ENCODE results near the gene LDAH. TPM values are rescaled to one million over a fixed set of nuclear protein-coding genes. Genes with fewer than 3 reads are reported as not detected.

The LDAH gene
- 10.0 and 19.3 TPM in 2 replicates for polyA plus RNA-seq (2011; rRNA removed)
- 13.5 and 18.0 TPM in 2 replicates for polyA minus RNA-seq (2011; rRNA and poly(A)+ RNA removed)

DNA sequence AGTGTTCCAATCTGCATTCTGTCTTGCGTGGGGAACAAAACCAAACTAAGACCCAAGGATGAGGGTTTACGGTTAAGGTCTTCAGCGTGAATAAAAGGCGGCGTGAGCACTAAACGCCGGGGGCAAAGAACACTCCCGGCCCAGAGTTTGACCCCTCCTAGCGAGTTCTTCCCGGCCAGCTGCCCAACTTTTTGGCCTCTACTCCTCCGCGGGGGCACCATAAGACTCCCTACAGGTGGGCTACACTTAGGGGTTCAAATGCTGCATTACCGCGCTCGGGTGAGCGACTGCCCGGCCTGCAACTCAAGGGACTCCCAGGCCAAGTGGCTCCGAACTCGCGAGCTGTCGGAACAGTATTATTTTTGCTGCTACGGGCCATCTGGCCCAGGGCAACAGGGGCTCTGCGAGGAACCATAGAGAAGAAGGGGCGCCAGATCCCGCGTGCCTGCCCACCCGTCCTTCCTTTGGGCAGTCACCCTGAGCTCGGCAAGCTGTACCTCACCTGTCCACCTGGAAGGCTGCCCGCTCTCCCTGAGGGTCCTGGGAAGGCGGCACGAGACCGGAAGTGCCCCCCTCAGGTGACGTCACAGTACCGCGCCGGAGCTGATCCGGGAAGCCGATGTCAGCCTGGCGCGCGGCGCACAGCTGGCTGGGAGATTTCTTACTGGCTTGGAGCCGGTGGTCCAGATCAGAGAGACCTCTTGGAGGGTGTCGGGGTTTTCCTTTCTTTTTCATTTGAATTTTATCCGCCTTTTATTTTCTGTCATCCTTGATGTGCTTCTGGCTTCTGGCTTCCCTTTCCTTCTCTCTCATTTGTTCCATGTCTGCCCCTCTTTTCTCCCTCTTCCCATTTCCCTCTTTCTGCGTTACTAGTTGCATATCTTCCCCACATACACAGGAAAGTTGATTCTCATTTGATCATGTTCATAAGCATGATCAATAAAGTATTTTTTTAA is at the start of gene LDAH:
LDAH (minus strand) TSS at position 567 of the 956 bp plus-strand sequence. CDS start 21,638 bp downstream, outside the sequence.
- no peak for DNase-seq (ENCODE audit: low read depth)

GRCh38 chr2:20868377-20868776 is 45.5 kb upstream of the LDAH start:
- ChIA-PET CTCF (no interaction called here), POLR2A (no interaction called here)
- H3K4me3 ChIP-seq (ENCODE audit: low read depth, low read length): no peak overlapping the region
- TF ChIP-seq CTCF (IDR thresholded peaks at IDR 0.05; ENCODE audit: insufficient read depth, low read depth, low read length): no peak
- H3K27me3 ChIP-seq (ENCODE audit: control insufficient read depth, insufficient read depth, low read length): no peaks in the 10 kb centered on the region
- DNase-seq (ENCODE audit: low read depth): no peak
- no peaks in the 10 kb centered on the region for H3K36me3 ChIP-seq (ENCODE audit: control insufficient read depth, insufficient read depth, low read length)

More for the DNA sequence above, at the start of gene LDAH:
- ChIA-PET CTCF (interaction anchor here (1.0 to 2.2 kb wide), 4 partner anchors 41 to 162 kb away, joined by 3 to 9 read pairs (median 4); no protein-coding TSS in a partner anchor), POLR2A (no interaction called here)
- TF ChIP-seq CTCF (IDR thresholded peaks at IDR 0.05; ENCODE audit: insufficient read depth, low read depth, low read length): no peak
- H3K27me3 ChIP-seq (ENCODE audit: control insufficient read depth, insufficient read depth, low read length): no peaks in the 10 kb centered on the region; the same call in 1 of the 2 replicates
- no peaks in the 10 kb centered on the region for H3K36me3 ChIP-seq (ENCODE audit: control insufficient read depth, insufficient read depth, low read length)
- H3K4me3 ChIP-seq (ENCODE audit: low read depth, low read length): peak within 1 kb of the TSS; percentile 88

- H3K36me3 ChIP-seq (ENCODE audit: control insufficient read depth, insufficient read depth, low read length): no peaks in the 10 kb centered on the region
- no peaks in the 10 kb centered on the region for H3K27me3 ChIP-seq (ENCODE audit: control insufficient read depth, insufficient read depth, low read length)
- CTCF ChIA-PET: no interaction called here
- no peak for TF ChIP-seq CTCF (IDR thresholded peaks at IDR 0.05; ENCODE audit: insufficient read depth, low read depth, low read length)
- POLR2A ChIA-PET: no interaction called here
- no peak for DNase-seq (ENCODE audit: low read depth)
- no peak overlapping the region for H3K4me3 ChIP-seq (ENCODE audit: low read depth, low read length)
These were observed 39.9 kb upstream of the LDAH start for GRCh38 chr2:20862850-20863249.

GRCh38 chr2:20855456-20855855 is 32.6 kb upstream of the LDAH start:
- Histone ChIP-seq H3K27me3 (ENCODE audit: control insufficient read depth, insufficient read depth, low read length) (no peaks in the 10 kb centered on the region), H3K4me3 (ENCODE audit: low read depth, low read length) (no peak overlapping the region), H3K36me3 (ENCODE audit: control insufficient read depth, insufficient read depth, low read length) (no peaks in the 10 kb centered on the region)
- ChIA-PET CTCF (no interaction called here), POLR2A (no interaction called here)
- TF ChIP-seq CTCF (IDR thresholded peaks at IDR 0.05; ENCODE audit: insufficient read depth, low read depth, low read length): no peak
- DNase-seq (ENCODE audit: low read depth): no peak

- ChIA-PET POLR2A (no interaction called here), CTCF (no interaction called here)
- no peak for DNase-seq (ENCODE audit: low read depth)
- TF ChIP-seq CTCF (IDR thresholded peaks at IDR 0.05; ENCODE audit: insufficient read depth, low read depth, low read length): no peak
- no peaks in the 10 kb centered on the region for H3K36me3 ChIP-seq (ENCODE audit: control insufficient read depth, insufficient read depth, low read length)
- no peak overlapping the region for H3K4me3 ChIP-seq (ENCODE audit: low read depth, low read length)
- H3K27me3 ChIP-seq (ENCODE audit: control insufficient read depth, insufficient read depth, low read length): no peaks in the 10 kb centered on the region
These were observed 29.8 kb upstream of the LDAH start for GRCh38 chr2:20852670-20853069.
